Fibroblast of lung (primary cell): ENCODE measurements around the gene RUFY2. TPM values are rescaled to one million over a fixed set of nuclear protein-coding genes. Genes with fewer than 3 reads are reported as not detected.
"Not testable (repeated sequence)": the region's sequence is repeated elsewhere in the genome, so short reads cannot be mapped to it uniquely, and the experiment has no call there.

Experiments used
- DNase-seq, 2 donors: peaks; one replicate each; pipeline versions ENCODE4 v3.0.0 to v3.0.0-alpha.2; 2010; ENCODE audit warnings: low read depth in 2 of 2
- H2AFZ ChIP-seq: 2 replicates; pipeline ENCODE4 v1.5.1; 2012; ENCODE audit warnings: low read length, control low read depth, inconsistent platforms
- H3K27ac ChIP-seq: 2 replicates; pipeline ENCODE4 v1.5.1; 2011; ENCODE audit warnings: low read length, control low read depth; ENCODE audit not compliant: insufficient read depth
- H3K27me3 ChIP-seq: 2 replicates; pipeline ENCODE4 v1.5.1; 2011; ENCODE audit warnings: mild to moderate bottlenecking, low read length; ENCODE audit not compliant: control insufficient read depth, insufficient read depth
- H3K36me3 ChIP-seq: 2 replicates; pipeline ENCODE4 v1.5.1; 2011; ENCODE audit warnings: low read length; ENCODE audit not compliant: control insufficient read depth, insufficient read depth
- H3K4me1 ChIP-seq: 2 replicates; pipeline ENCODE4 v1.5.1; 2011; ENCODE audit warnings: low read length; ENCODE audit not compliant: control insufficient read depth, insufficient read depth; ENCODE audit errors: extremely low read depth
- H3K4me2 ChIP-seq: 2 replicates; pipeline ENCODE4 v1.5.1; 2011; ENCODE audit warnings: low read length, control low read depth; ENCODE audit not compliant: insufficient read depth; ENCODE audit errors: extremely low read depth
- H3K4me3 ChIP-seq, 4 experiments: fragments of 200-600 bp in 1 of 4; sonication (generic) in 1 of 4; replicated peaks in 1 of 4; 2 replicates each; pipeline ENCODE4 v1.5.1; 2011 to 2016; ENCODE audit warnings: low read length in 4 of 4, low read depth in 3 of 4, mild to moderate bottlenecking in 3 of 4, control low read depth in 2 of 4, inconsistent platforms in 1 of 4, mixed read lengths in 1 of 4; ENCODE audit not compliant: insufficient read depth in 1 of 4; ENCODE audit errors: control extremely low read depth in 1 of 4
- H3K79me2 ChIP-seq: 2 replicates; pipeline ENCODE4 v1.5.1; 2012; ENCODE audit warnings: mild to moderate bottlenecking, low read length, inconsistent platforms; ENCODE audit not compliant: control insufficient read depth, insufficient read depth
- H3K9ac ChIP-seq: 2 replicates; pipeline ENCODE4 v1.5.1; 2011; ENCODE audit warnings: mild to moderate bottlenecking, low read length, control low read depth; ENCODE audit not compliant: insufficient read depth
- H3K9me3 ChIP-seq: 2 replicates; pipeline ENCODE4 v1.5.1; 2012; ENCODE audit warnings: low read depth, low read length; ENCODE audit not compliant: control insufficient read depth, insufficient read depth
- H4K20me1 ChIP-seq: 2 replicates; pipeline ENCODE4 v1.5.1; 2011; ENCODE audit warnings: low read length; ENCODE audit not compliant: control insufficient read depth, insufficient read depth; ENCODE audit errors: extremely low read depth
- CTCF ChIP-seq, 2 donors: IDR thresholded peaks in 1 of 2; conservative IDR thresholded peaks in 1 of 2; 1 replicate in 1 of 2; 2 replicates in 1 of 2; pipeline ENCODE4 v1.5.1; 2011 to 2012; ENCODE audit warnings: low read length in 2 of 2, control low read depth in 1 of 2, inconsistent platforms in 1 of 2, low read depth in 1 of 2, mild to moderate bottlenecking in 1 of 2
- EZH2 ChIP-seq: IDR thresholded peaks from 2 replicates; pipeline ENCODE4 v1.5.1; 2012; ENCODE audit warnings: low read length, control low read depth, mild to moderate bottlenecking; ENCODE audit errors: missing control alignments
- polyA plus RNA-seq, 2 donors: library from polyadenylated mRNA; depleted of rRNA in 1 of 2; stranded (reverse) in 1 of 2; unstranded in 1 of 2; fragments of >200 nt; gene quantifications; 2 replicates each; pipeline ENCODE4 v1.2.1, GENCODE V29; 2011 to 2012; ENCODE audit warnings: missing spikeins in 1 of 2
- total RNA-seq: library from RNA; depleted of rRNA; stranded (reverse); fragments of >200 nt; gene quantifications from 2 replicates; pipeline ENCODE4 v1.2.1, GENCODE V29; 2014

Gene RUFY2
- total and polyA plus RNA-seq, 2 donors (not counting 1 experiment from before 2014, with no cell fraction given), result 18.4 to 25.9 TPM

DNA sequence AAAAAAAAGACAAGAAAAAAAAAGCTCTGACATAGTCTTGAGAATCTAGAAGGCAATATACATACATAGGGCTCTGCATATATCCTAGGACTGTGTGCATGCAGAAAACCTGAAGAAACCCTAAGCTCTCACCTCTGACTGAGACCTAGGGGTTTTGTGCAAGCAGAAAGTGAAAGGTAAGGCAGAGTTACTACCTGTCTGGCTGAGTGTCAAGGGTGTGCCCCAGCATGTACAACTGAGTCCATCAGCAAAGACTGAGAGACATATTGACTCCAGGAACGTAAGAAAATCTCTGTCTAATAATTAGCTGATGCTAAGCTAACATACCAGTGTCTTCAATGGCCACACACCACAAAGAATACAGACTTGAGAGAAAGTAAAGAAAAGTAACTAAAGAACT, 91.5 kb downstream of the RUFY2 start:
- Histone ChIP-seq H3K9ac (no peak overlapping the region), H3K4me2 (no peak overlapping the region), H3K36me3 (no peaks in the 10 kb centered on the region), H3K4me1 (no peaks in the 10 kb centered on the region), H3K9me3 (no peaks in the 10 kb centered on the region), H2AFZ (no peak overlapping the region), H4K20me1 (no peaks in the 10 kb centered on the region), H3K79me2 (no peaks in the 10 kb centered on the region), H3K4me3 (no peak overlapping the region), H3K27ac (no peak overlapping the region), H3K27me3 (no peaks in the 10 kb centered on the region)
- TF ChIP-seq EZH2 (no peak), CTCF (conservative IDR thresholded peaks at IDR 0.05 in 1 of 2, IDR thresholded peaks at IDR 0.05 in 1 of 2; ENCODE audit: low read depth in 1 of 2, low read length in 2 of 2) (no peak)
- DNase-seq, result no peak

- not testable (repeated sequence) for H3K27me3 ChIP-seq
These were observed 92.1 kb downstream of the RUFY2 start for GRCh38 chr10:68314930-68315329.

DNA sequence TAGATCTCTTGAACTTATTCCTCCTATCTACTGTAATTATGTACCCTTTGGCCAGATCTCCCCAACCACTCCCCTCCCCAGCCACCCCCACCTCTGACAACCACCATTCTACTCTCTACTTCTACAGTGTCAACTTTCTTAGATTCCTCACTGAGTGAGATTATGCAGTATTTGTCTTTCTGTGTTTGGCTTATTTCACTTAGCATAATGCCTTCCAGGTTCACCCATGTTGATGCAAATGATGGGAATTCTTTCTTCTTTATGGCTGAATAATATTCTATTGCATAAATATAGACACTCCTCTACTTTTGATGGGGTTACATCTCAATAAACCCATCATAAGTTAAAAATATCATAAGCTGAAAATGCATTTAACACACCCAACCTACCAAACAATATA, 96.5 kb downstream of the RUFY2 start:
- DNase-seq, result no peak
- no peak overlapping the region for H3K27ac ChIP-seq
- no peak overlapping the region for H3K4me3 ChIP-seq
- H3K79me2 ChIP-seq, result no peaks in the 10 kb centered on the region
- no peak overlapping the region for H2AFZ ChIP-seq
- TF ChIP-seq CTCF (conservative IDR thresholded peaks at IDR 0.05 in 1 of 2, IDR thresholded peaks at IDR 0.05 in 1 of 2; ENCODE audit: low read depth in 1 of 2, low read length in 2 of 2) (no peak), EZH2 (no peak)
- no peaks in the 10 kb centered on the region for H3K4me1 ChIP-seq
- no peak overlapping the region for H3K4me2 ChIP-seq
- no peaks in the 10 kb centered on the region for H4K20me1 ChIP-seq
- H3K36me3 ChIP-seq, result no peaks in the 10 kb centered on the region
- no peak overlapping the region for H3K9ac ChIP-seq
- no peaks in the 10 kb centered on the region for H3K9me3 ChIP-seq
- no peaks in the 10 kb centered on the region for H3K27me3 ChIP-seq

More at GRCh38 chr10:68314930-68315329, 92.1 kb downstream of the RUFY2 start:
- not testable (repeated sequence) for H4K20me1 ChIP-seq, H3K4me3 ChIP-seq, H3K79me2 ChIP-seq, H3K4me2 ChIP-seq, H3K4me1 ChIP-seq, H3K9ac ChIP-seq, H3K9me3 ChIP-seq, H2AFZ ChIP-seq, H3K36me3 ChIP-seq, DNase-seq, H3K27ac ChIP-seq
